SK-N-SH (cell line): ENCODE data around the gene ASTN2. TPM values are rescaled to one million over a fixed set of nuclear protein-coding genes. Genes with fewer than 3 reads are reported as not detected.

Experiments
- CTCF ChIA-PET: fragments of 300-600, 350-600 bp; formaldehyde crosslinking; extraction: SDS; loops from one replicate; lab custom pipeline; 2021; lab: Yijun Ruan, JAX
- POLR2A ChIA-PET: fragments of 350-600 bp; sonication (Branson Sonifier 250); formaldehyde crosslinking; extraction: SDS; loops from one replicate; lab custom pipeline; 2020; ENCODE audit warnings: antibody characterized with exemption, inconsistent platforms; lab: Yijun Ruan, JAX
- DNase-seq: peaks from one replicate; pipeline ENCODE4 v3.0.0; 2012
- H2AFZ ChIP-seq: fragments of 200-600 bp; sonication (generic); 2 replicates; pipeline ENCODE4 v1.8.1; 2016; ENCODE audit warnings: antibody characterized with exemption, mild to moderate bottlenecking, low read depth
- H3F3A ChIP-seq: fragments of 200-600 bp; sonication (generic); replicated peaks from 2 replicates; pipeline ENCODE3; 2016; ENCODE audit warnings: antibody characterized with exemption, mild to moderate bottlenecking; ENCODE audit not compliant: insufficient read depth
- H3K27ac ChIP-seq, 2 experiments: fragments of 200-500 bp in 1 of 2; fragments of 200-600 bp in 1 of 2; sonication (Bioruptor generic) in 1 of 2; sonication (generic), shearing (Covaris generic) in 1 of 2; 2 replicates each; pipeline versions ENCODE4 v1.5.1 to v1.6.1; 2014 to 2016; ENCODE audit warnings: low read depth in 2 of 2, inconsistent platforms in 1 of 2, low read length in 1 of 2, mild to moderate bottlenecking in 1 of 2, mixed read lengths in 1 of 2
- H3K27me3 ChIP-seq: fragments of 200-600 bp; sonication (generic), shearing (Covaris generic); 2 replicates; pipeline ENCODE4 v1.6.1; 2016; ENCODE audit warnings: mixed run types; ENCODE audit not compliant: insufficient read depth
- H3K36me3 ChIP-seq, 2 experiments: fragments of 200-500 bp in 1 of 2; fragments of 200-600 bp in 1 of 2; sonication (Bioruptor generic) in 1 of 2; sonication (generic) in 1 of 2; replicated peaks in 1 of 2; 2 replicates each; pipeline versions ENCODE3 to v1.5.1; 2014 to 2016; ENCODE audit warnings: low read length in 1 of 2, mild to moderate bottlenecking in 1 of 2; ENCODE audit not compliant: insufficient read depth in 2 of 2, control insufficient read depth in 1 of 2
- H3K4me1 ChIP-seq, 2 experiments: fragments of 200-500 bp in 1 of 2; fragments of 200-600 bp in 1 of 2; sonication (Bioruptor generic) in 1 of 2; sonication (generic), shearing (Covaris generic) in 1 of 2; 2 replicates each; pipeline versions ENCODE4 v1.5.1 to v1.6.1; 2014 to 2016; ENCODE audit warnings: low read depth in 1 of 2, low read length in 1 of 2, mixed run types in 1 of 2; ENCODE audit not compliant: insufficient read depth in 2 of 2, control insufficient read depth in 1 of 2
- H3K4me2 ChIP-seq: fragments of 200-600 bp; sonication (generic), shearing (Covaris generic); 2 replicates; pipeline ENCODE4 v1.6.1; 2017; ENCODE audit warnings: mixed run types
- H3K4me3 ChIP-seq, 2 experiments: fragments of 200-500 bp in 1 of 2; fragments of 200-600 bp in 1 of 2; sonication (Bioruptor generic) in 1 of 2; sonication (generic), shearing (Covaris generic) in 1 of 2; 2 replicates each; pipeline versions ENCODE4 v1.5.1 to v1.8.1; 2014 to 2016; ENCODE audit warnings: low read depth in 2 of 2, inconsistent platforms in 1 of 2, low read length in 1 of 2, mild to moderate bottlenecking in 1 of 2, mixed read lengths in 1 of 2, moderate library complexity in 1 of 2
- H3K79me2 ChIP-seq: fragments of 200-600 bp; sonication (generic); 2 replicates; pipeline ENCODE4 v1.8.1; 2017; ENCODE audit warnings: mild to moderate bottlenecking; ENCODE audit not compliant: insufficient read depth
- H3K9ac ChIP-seq: fragments of 200-600 bp; sonication (generic); 2 replicates; pipeline ENCODE4 v1.6.1; 2017; ENCODE audit warnings: mixed run types
- H3K9me2 ChIP-seq: fragments of 200-600 bp; sonication (generic); 2 replicates; pipeline ENCODE4 v1.6.1; 2017; ENCODE audit warnings: mixed run types
- H3K9me3 ChIP-seq: fragments of 200-600 bp; sonication (generic); 2 replicates; pipeline ENCODE4 v1.6.1; 2017; ENCODE audit warnings: mixed run types, mild to moderate bottlenecking, moderate library complexity
- H4K20me1 ChIP-seq: fragments of 200-600 bp; sonication (generic); 2 replicates; pipeline ENCODE4 v1.6.1; 2017; ENCODE audit warnings: mild to moderate bottlenecking, mixed run types; ENCODE audit not compliant: insufficient read depth
- CHD2 ChIP-seq: fragments of 150-350 bp; IDR thresholded peaks from 2 replicates; pipeline ENCODE4 v1.6.1; 2018; ENCODE audit warnings: low read length; ENCODE audit not compliant: partially characterized antibody
- ELF1 ChIP-seq: IDR thresholded peaks from 2 replicates; pipeline ENCODE4 v1.4.0; 2012
- EP300 ChIP-seq, 2 experiments: IDR thresholded peaks; 2 replicates each; pipeline versions ENCODE4 v1.4.0 to v1.6.1; 2012; ENCODE audit warnings: borderline replicate concordance in 1 of 2, low read depth in 1 of 2, low read length in 1 of 2
- GABPA ChIP-seq: IDR thresholded peaks from 2 replicates; pipeline ENCODE4 v1.4.0; 2012; ENCODE audit warnings: low read depth, mild to moderate bottlenecking
- GATA2 ChIP-seq: sonication (generic); formaldehyde crosslinking; IDR thresholded peaks from 2 replicates; pipeline ENCODE4 v1.5.0; 2020; ENCODE audit warnings: mild to moderate bottlenecking, missing genetic modification reagents
- MEF2A ChIP-seq: IDR thresholded peaks from 2 replicates; pipeline ENCODE4 v1.4.0; 2012; ENCODE audit warnings: low read depth, borderline replicate concordance
- RAD21 ChIP-seq: IDR thresholded peaks from 2 replicates; pipeline ENCODE4 v1.6.1; 2012; ENCODE audit warnings: mild to moderate bottlenecking, low read length
- RCOR1 ChIP-seq: fragments of 150-350 bp; IDR thresholded peaks from 2 replicates; pipeline ENCODE4 v1.6.1; 2017; ENCODE audit warnings: antibody characterized with exemption, low read length
- RFX5 ChIP-seq: IDR thresholded peaks from 2 replicates; pipeline ENCODE4 v1.6.1; 2012; ENCODE audit warnings: mild to moderate bottlenecking, improper control_type of control experiment, low read length
- RXRA ChIP-seq: IDR thresholded peaks from 2 replicates; pipeline ENCODE4 v1.4.0; 2012; ENCODE audit warnings: low read depth, mild to moderate bottlenecking, borderline replicate concordance
- SIN3A ChIP-seq: IDR thresholded peaks from 2 replicates; pipeline ENCODE4 v1.6.1; 2012; ENCODE audit warnings: low read depth, mild to moderate bottlenecking, low read length, moderate library complexity, borderline replicate concordance
- YY1 ChIP-seq: IDR thresholded peaks from 2 replicates; pipeline ENCODE4 v1.4.0; 2012; ENCODE audit warnings: low read depth, mild to moderate bottlenecking
- WGBS: methylation state at CpG from one replicate; pipeline ENCODE4 v1.1.6; 2017; ENCODE audit warnings: low lambda C conversion rate; 5-methylcytosine and 5-hydroxymethylcytosine counted together
- polyA plus RNA-seq, 3 experiments: library from polyadenylated mRNA; depleted of rRNA; stranded (reverse); fragments of >200 nt; gene quantifications; 2 replicates each; pipeline ENCODE4 v1.2.3, GENCODE V29; 2012
- TF ChIP-seq, protein P1 (sequence below): fragments of 200-600 bp; sonication (generic); IDR thresholded peaks from 2 replicates; pipeline ENCODE4 v1.6.1; 2017; ENCODE audit warnings: antibody characterized with exemption, mild to moderate bottlenecking, moderate library complexity
- TF ChIP-seq, protein P2 (sequence below): fragments of 150-350 bp; IDR thresholded peaks from 2 replicates; pipeline ENCODE4 v1.6.1; 2016; ENCODE audit warnings: mild to moderate bottlenecking, low read depth, low read length
- TF ChIP-seq, protein P3 (sequence below): IDR thresholded peaks from 2 replicates; pipeline ENCODE4 v1.4.0; 2012; ENCODE audit warnings: low read depth, borderline replicate concordance
- TF ChIP-seq, protein P4 (sequence below): IDR thresholded peaks from 2 replicates; pipeline ENCODE4 v1.4.0; 2012; ENCODE audit warnings: low read depth, borderline replicate concordance
- TF ChIP-seq, protein P5 (sequence below): IDR thresholded peaks from 2 replicates; pipeline ENCODE4 v1.4.0; 2012; ENCODE audit warnings: low read depth

ASTN2 gene
- polyA plus RNA-seq, 1 of the 3 experiments (the other 2 are of a cell fraction): 6.6 TPM

DNA sequence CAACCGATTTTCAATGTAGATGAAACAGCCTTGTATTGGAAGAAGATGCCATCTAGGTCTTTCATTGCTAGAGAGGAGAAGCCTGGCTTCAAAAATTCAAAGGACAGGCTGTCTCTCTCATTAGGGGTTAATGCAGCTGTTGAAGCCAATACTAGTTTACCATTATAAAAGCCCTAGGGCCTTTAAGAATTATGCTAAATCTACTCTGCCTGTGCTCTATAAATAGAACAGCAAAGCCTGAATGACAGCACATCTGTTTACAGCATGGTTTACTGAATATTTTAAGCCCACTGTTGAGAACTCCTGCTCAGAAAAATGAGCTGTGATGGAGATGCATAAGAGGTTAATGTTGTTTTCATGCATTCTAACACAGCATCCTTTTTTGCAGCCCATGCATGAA is 539.3 kb downstream of the ASTN2 start:
- H3K27ac ChIP-seq: no peak overlapping the region
- H3K9me3 ChIP-seq: no peaks in the 10 kb centered on the region
- WGBS: 0% methylated on average over 1 of the region's 1 CpG
- H3K4me3 ChIP-seq: no peak overlapping the region
- no peaks in the 10 kb centered on the region for H3K36me3 ChIP-seq
- no peaks in the 10 kb centered on the region for H3K27me3 ChIP-seq
- no peak for DNase-seq
- H3K9me2 ChIP-seq: no peaks in the 10 kb centered on the region
- peaks cover 0 to 3% of the 10 kb centered on the region in 2 experiments; a peak in 1 of 4 replicates for H3K4me1 ChIP-seq
- TF ChIP-seq, protein P1, sequence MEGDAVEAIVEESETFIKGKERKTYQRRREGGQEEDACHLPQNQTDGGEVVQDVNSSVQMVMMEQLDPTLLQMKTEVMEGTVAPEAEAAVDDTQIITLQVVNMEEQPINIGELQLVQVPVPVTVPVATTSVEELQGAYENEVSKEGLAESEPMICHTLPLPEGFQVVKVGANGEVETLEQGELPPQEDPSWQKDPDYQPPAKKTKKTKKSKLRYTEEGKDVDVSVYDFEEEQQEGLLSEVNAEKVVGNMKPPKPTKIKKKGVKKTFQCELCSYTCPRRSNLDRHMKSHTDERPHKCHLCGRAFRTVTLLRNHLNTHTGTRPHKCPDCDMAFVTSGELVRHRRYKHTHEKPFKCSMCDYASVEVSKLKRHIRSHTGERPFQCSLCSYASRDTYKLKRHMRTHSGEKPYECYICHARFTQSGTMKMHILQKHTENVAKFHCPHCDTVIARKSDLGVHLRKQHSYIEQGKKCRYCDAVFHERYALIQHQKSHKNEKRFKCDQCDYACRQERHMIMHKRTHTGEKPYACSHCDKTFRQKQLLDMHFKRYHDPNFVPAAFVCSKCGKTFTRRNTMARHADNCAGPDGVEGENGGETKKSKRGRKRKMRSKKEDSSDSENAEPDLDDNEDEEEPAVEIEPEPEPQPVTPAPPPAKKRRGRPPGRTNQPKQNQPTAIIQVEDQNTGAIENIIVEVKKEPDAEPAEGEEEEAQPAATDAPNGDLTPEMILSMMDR: no peak
- TF ChIP-seq EP300 (IDR thresholded peaks at IDR 0.05; ENCODE audit: borderline replicate concordance in 1 of 2, low read depth in 1 of 2, low read length in 1 of 2): no peak
- no peaks in the 10 kb centered on the region for H4K20me1 ChIP-seq
- ChIA-PET POLR2A (no interaction called here), CTCF (interaction anchor here (1.4 to 3.3 kb wide), 2 partner anchors 15 to 17 kb away, joined by 3 to 18 read pairs; no protein-coding TSS in a partner anchor)
- H3K9ac ChIP-seq: no peak overlapping the region
- H2AFZ ChIP-seq: no peak overlapping the region
- no peaks in the 10 kb centered on the region for H3F3A ChIP-seq
- H3K79me2 ChIP-seq: no peaks in the 10 kb centered on the region
- H3K4me2 ChIP-seq: no peak overlapping the region

DNA sequence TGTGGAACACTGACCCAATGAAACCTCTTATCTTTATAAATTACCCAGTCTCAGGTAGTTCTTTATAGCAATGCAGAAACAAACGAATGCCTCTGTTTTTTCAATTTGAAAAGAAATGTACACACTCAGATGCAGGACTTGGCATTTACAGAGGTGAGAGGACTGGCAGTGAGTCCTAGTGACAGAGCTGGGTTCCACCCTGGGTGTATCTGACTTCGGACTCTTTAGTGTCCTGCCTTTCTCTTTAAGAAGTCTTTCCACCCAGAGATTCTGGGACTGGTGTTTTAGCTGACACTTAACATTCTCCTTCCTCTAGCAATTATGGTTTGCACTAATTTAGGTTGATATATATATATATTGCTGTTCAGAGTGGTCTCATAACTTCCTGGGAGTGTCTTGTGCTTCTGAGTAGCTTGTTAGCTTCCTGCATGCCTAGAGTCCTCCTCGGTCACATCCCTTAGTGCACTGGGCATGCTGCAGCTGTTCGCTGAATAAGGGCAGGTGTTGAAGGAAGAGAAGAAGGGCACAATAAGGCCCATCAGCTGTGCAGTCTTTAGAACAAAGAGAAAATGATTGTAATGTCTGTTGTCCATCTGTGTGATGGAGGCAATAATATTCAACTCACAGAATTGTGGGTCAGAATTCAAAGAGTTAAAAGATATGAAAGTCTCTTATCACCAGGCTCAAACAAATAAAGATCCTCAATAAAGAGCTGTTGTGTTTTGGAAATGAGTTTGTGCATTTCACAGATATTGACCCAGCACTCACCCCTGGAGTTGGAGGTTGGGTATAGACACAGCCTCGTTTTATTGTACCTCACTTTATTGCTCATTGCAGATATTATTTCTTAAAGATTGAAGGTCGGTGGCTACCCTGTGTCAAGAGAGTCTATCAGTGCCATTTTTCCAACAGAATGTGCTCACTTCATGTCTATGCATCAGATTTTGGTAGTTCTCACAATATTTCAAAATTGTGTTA is 540.6 kb downstream of the ASTN2 start:
- H2AFZ ChIP-seq: no peak overlapping the region
- ChIA-PET POLR2A (no interaction called here), CTCF (interaction anchor here (0.6 to 3.3 kb wide), 2 partner anchors 14 to 398 kb away, joined by 3 to 18 read pairs; no protein-coding TSS in a partner anchor)
- DNase-seq: no peak
- H3K36me3 ChIP-seq: no peaks in the 10 kb centered on the region
- H3K9me3 ChIP-seq: no peaks in the 10 kb centered on the region
- no peak overlapping the region for H3K27ac ChIP-seq
- no peak overlapping the region for H3K9ac ChIP-seq
- no peaks in the 10 kb centered on the region for H3K27me3 ChIP-seq
- H3F3A ChIP-seq: no peaks in the 10 kb centered on the region
- 10% methylated on average over 6 of the region's 6 CpGs for WGBS
- no peak overlapping the region for H3K4me3 ChIP-seq
- H3K4me1 ChIP-seq: peaks cover 0 to 5% of the 10 kb centered on the region in 2 experiments; a peak in 1 of 4 replicates
- no peaks in the 10 kb centered on the region for H4K20me1 ChIP-seq
- H3K9me2 ChIP-seq: no peaks in the 10 kb centered on the region
- H3K79me2 ChIP-seq: no peaks in the 10 kb centered on the region
- no peak overlapping the region for H3K4me2 ChIP-seq
- no peak for TF ChIP-seq GATA2
- no peak for TF ChIP-seq GABPA
- TF ChIP-seq RCOR1: no peak
- no peak for TF ChIP-seq SIN3A
- TF ChIP-seq, protein P2, sequence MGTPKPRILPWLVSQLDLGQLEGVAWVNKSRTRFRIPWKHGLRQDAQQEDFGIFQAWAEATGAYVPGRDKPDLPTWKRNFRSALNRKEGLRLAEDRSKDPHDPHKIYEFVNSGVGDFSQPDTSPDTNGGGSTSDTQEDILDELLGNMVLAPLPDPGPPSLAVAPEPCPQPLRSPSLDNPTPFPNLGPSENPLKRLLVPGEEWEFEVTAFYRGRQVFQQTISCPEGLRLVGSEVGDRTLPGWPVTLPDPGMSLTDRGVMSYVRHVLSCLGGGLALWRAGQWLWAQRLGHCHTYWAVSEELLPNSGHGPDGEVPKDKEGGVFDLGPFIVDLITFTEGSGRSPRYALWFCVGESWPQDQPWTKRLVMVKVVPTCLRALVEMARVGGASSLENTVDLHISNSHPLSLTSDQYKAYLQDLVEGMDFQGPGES: no peak
- TF ChIP-seq YY1: no peak
- no peak for TF ChIP-seq CHD2
- no peak for TF ChIP-seq MEF2A
- no peak for TF ChIP-seq RXRA
- TF ChIP-seq, protein P1: no peak
- TF ChIP-seq, protein P3, sequence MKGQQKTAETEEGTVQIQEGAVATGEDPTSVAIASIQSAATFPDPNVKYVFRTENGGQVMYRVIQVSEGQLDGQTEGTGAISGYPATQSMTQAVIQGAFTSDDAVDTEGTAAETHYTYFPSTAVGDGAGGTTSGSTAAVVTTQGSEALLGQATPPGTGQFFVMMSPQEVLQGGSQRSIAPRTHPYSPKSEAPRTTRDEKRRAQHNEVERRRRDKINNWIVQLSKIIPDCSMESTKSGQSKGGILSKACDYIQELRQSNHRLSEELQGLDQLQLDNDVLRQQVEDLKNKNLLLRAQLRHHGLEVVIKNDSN: no peak
- TF ChIP-seq ELF1: no peak
- TF ChIP-seq RFX5: no peak
- no peak for TF ChIP-seq RAD21
- TF ChIP-seq, protein P4, sequence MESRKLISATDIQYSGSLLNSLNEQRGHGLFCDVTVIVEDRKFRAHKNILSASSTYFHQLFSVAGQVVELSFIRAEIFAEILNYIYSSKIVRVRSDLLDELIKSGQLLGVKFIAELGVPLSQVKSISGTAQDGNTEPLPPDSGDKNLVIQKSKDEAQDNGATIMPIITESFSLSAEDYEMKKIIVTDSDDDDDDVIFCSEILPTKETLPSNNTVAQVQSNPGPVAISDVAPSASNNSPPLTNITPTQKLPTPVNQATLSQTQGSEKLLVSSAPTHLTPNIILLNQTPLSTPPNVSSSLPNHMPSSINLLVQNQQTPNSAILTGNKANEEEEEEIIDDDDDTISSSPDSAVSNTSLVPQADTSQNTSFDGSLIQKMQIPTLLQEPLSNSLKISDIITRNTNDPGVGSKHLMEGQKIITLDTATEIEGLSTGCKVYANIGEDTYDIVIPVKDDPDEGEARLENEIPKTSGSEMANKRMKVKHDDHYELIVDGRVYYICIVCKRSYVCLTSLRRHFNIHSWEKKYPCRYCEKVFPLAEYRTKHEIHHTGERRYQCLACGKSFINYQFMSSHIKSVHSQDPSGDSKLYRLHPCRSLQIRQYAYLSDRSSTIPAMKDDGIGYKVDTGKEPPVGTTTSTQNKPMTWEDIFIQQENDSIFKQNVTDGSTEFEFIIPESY: no peak
- TF ChIP-seq, protein P5, sequence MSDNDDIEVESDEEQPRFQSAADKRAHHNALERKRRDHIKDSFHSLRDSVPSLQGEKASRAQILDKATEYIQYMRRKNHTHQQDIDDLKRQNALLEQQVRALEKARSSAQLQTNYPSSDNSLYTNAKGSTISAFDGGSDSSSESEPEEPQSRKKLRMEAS: no peak
